ENCODE data around the gene RING1.

DNA sequence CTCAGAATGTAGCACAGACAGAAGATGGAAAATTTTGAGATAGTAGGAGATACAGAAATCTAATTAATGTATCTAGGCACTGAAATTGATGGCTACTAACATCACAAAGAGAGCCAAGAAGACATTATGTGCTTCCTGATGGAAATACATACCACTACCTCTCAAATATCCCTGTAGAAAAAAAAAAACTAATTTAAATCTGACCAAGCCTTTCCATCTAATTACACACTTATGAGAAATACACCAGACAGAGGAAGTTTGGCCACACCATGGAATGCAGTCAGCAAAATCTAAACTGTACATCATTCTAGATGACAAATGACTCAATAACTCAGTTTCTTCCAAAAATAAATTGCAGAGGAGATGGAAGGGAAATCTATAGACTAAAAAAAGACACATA lies 44.5 kb downstream of the RING1 start:
- TF ChIP-seq, protein P1, sequence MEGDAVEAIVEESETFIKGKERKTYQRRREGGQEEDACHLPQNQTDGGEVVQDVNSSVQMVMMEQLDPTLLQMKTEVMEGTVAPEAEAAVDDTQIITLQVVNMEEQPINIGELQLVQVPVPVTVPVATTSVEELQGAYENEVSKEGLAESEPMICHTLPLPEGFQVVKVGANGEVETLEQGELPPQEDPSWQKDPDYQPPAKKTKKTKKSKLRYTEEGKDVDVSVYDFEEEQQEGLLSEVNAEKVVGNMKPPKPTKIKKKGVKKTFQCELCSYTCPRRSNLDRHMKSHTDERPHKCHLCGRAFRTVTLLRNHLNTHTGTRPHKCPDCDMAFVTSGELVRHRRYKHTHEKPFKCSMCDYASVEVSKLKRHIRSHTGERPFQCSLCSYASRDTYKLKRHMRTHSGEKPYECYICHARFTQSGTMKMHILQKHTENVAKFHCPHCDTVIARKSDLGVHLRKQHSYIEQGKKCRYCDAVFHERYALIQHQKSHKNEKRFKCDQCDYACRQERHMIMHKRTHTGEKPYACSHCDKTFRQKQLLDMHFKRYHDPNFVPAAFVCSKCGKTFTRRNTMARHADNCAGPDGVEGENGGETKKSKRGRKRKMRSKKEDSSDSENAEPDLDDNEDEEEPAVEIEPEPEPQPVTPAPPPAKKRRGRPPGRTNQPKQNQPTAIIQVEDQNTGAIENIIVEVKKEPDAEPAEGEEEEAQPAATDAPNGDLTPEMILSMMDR (conservative IDR thresholded peaks at IDR 0.05; ENCODE audit: low read depth in 2 of 2), result no peak
- no peak for TF ChIP-seq EZH2phosphoT487 (IDR thresholded peaks at IDR 0.05; ENCODE audit: unreplicated experiment)
- no peak for TF ChIP-seq EZH2 (IDR thresholded peaks at IDR 0.05; ENCODE audit: low read depth, unreplicated experiment)
- no peak for TF ChIP-seq POLR2AphosphoS5 (IDR thresholded peaks at IDR 0.05; ENCODE audit: low read depth)
- no peak for TF ChIP-seq REST (IDR thresholded peaks at IDR 0.05; ENCODE audit: unreplicated experiment)
- TF ChIP-seq STAT1 (IDR thresholded peaks at IDR 0.05; ENCODE audit: unreplicated experiment), result no peak

Data from GM23338 (cell line).